ENCODE data around the gene CNDP2. TPM values are rescaled to one million over a fixed set of nuclear protein-coding genes. Genes with fewer than 3 reads are reported as not detected.

Gene CNDP2
- total RNA-seq, 1 experiment from 2014 or later: 75.3 TPM

GRCh38 chr18:74558096-74558495, 61.9 kb downstream of the CNDP2 start:
- H3K9me3 ChIP-seq (ENCODE audit: low read depth, low read length, poor library complexity, severe bottlenecking): no peaks in the 10 kb centered on the region
- TF ChIP-seq CTCF (conservative IDR thresholded peaks at IDR 0.05; ENCODE audit: low read depth, low read length) (no peak), EZH2 (IDR thresholded peaks at IDR 0.05; ENCODE audit: borderline replicate concordance, low read depth, low read length, poor library complexity, severe bottlenecking) (no peak)
- no peaks in the 10 kb centered on the region for H3K4me1 ChIP-seq (ENCODE audit: insufficient read depth, low read length, poor library complexity, severe bottlenecking)
- intact Hi-C loops (cut with micrococcal nuclease; ENCODE audit: unreplicated experiment): no loop called here
- BruUV-seq (replicated peaks): no TSS peak
- H3K27ac ChIP-seq (ENCODE audit: low read depth, low read length, poor library complexity, severe bottlenecking): no peak overlapping the region
- no peak overlapping the region for H3K4me3 ChIP-seq (ENCODE audit: low read depth, low read length, poor library complexity, severe bottlenecking)
- no peaks in the 10 kb centered on the region for H3K36me3 ChIP-seq (ENCODE audit: insufficient read depth, low read length, poor library complexity, severe bottlenecking)
- no peak for DNase-seq (ENCODE audit: low spot score)
- CTCF ChIA-PET: no interaction called here
- peaks cover 14% of the 10 kb centered on the region for H3K27me3 ChIP-seq (replicated peaks; ENCODE audit: insufficient read depth, low read depth, low read length, poor library complexity)
- POLR2A ChIA-PET (ENCODE audit: low non-redundant PET): no interaction called here

GRCh38 chr18:74562131-74562730, 66.1 kb downstream of the CNDP2 start:
- H3K27ac ChIP-seq (ENCODE audit: low read depth, low read length, poor library complexity, severe bottlenecking): no peak overlapping the region
- intact Hi-C loops (cut with micrococcal nuclease; ENCODE audit: unreplicated experiment): no loop called here
- H3K9me3 ChIP-seq (ENCODE audit: low read depth, low read length, poor library complexity, severe bottlenecking): no peaks in the 10 kb centered on the region
- H3K4me3 ChIP-seq (ENCODE audit: low read depth, low read length, poor library complexity, severe bottlenecking): no peak overlapping the region
- H3K4me1 ChIP-seq (ENCODE audit: insufficient read depth, low read length, poor library complexity, severe bottlenecking): no peaks in the 10 kb centered on the region
- TF ChIP-seq EZH2 (IDR thresholded peaks at IDR 0.05; ENCODE audit: borderline replicate concordance, low read depth, low read length, poor library complexity, severe bottlenecking) (no peak), CTCF (conservative IDR thresholded peaks at IDR 0.05; ENCODE audit: low read depth, low read length) (no peak)
- H3K27me3 ChIP-seq (replicated peaks; ENCODE audit: insufficient read depth, low read depth, low read length, poor library complexity): no peaks in the 10 kb centered on the region
- ChIA-PET CTCF (no interaction called here), POLR2A (ENCODE audit: low non-redundant PET) (no interaction called here)
- no TSS peak for BruUV-seq (replicated peaks)
- no peaks in the 10 kb centered on the region for H3K36me3 ChIP-seq (ENCODE audit: insufficient read depth, low read length, poor library complexity, severe bottlenecking)
- no peak for DNase-seq (ENCODE audit: low spot score)

- intact Hi-C loops (cut with micrococcal nuclease; ENCODE audit: unreplicated experiment): no loop called here
Observed at GRCh38 chr18:74562775-74563174, 66.6 kb downstream of the CNDP2 start.

More at GRCh38 chr18:74562775-74563174, 66.6 kb downstream of the CNDP2 start:
- no peaks in the 10 kb centered on the region for H3K9me3 ChIP-seq (ENCODE audit: low read depth, low read length, poor library complexity, severe bottlenecking)
- H3K36me3 ChIP-seq (ENCODE audit: insufficient read depth, low read length, poor library complexity, severe bottlenecking): no peaks in the 10 kb centered on the region
- DNase-seq (ENCODE audit: low spot score): no peak
- H3K4me3 ChIP-seq (ENCODE audit: low read depth, low read length, poor library complexity, severe bottlenecking): no peak overlapping the region
- ChIA-PET CTCF (interaction anchor here (0.6 kb wide), 1 partner anchor 373 kb away, joined by 3 read pairs; no protein-coding TSS in a partner anchor), POLR2A (ENCODE audit: low non-redundant PET) (no interaction called here)
- BruUV-seq (replicated peaks): no TSS peak
- no peaks in the 10 kb centered on the region for H3K4me1 ChIP-seq (ENCODE audit: insufficient read depth, low read length, poor library complexity, severe bottlenecking)
- TF ChIP-seq EZH2 (IDR thresholded peaks at IDR 0.05; ENCODE audit: borderline replicate concordance, low read depth, low read length, poor library complexity, severe bottlenecking) (no peak), CTCF (conservative IDR thresholded peaks at IDR 0.05; ENCODE audit: low read depth, low read length) (no peak)
- H3K27me3 ChIP-seq (replicated peaks; ENCODE audit: insufficient read depth, low read depth, low read length, poor library complexity): no peaks in the 10 kb centered on the region
- no peak overlapping the region for H3K27ac ChIP-seq (ENCODE audit: low read depth, low read length, poor library complexity, severe bottlenecking)

Measured in A673 (cell line).